HEK293 (cell line): ENCODE results near the gene RRP15.

ENCODE experiments used
- GLI2 ChIP-seq: fragments of 450-650 bp; formaldehyde crosslinking; IDR thresholded peaks from 2 replicates; pipeline ENCODE4; 2017; ENCODE audit warnings: missing biosample characterization, missing genetic modification characterization, low read depth, borderline replicate concordance
- KLF7 ChIP-seq: fragments of 450-650 bp; formaldehyde crosslinking; IDR thresholded peaks from 2 replicates; pipeline ENCODE4 v1.5.1; 2016; ENCODE audit warnings: missing biosample characterization, missing genetic modification characterization, borderline replicate concordance
- KLF9 ChIP-seq: fragments of 450-650 bp; formaldehyde crosslinking; IDR thresholded peaks from 2 replicates; pipeline ENCODE4 v1.5.1; 2016; ENCODE audit warnings: missing biosample characterization, missing genetic modification characterization, low read depth
- PRDM1 ChIP-seq: fragments of 450-650 bp; formaldehyde crosslinking; IDR thresholded peaks from 2 replicates; pipeline ENCODE4; 2016; ENCODE audit warnings: missing biosample characterization, missing genetic modification characterization
- REPIN1 ChIP-seq: fragments of 450-650 bp; formaldehyde crosslinking; IDR thresholded peaks from 2 replicates; pipeline ENCODE4 v1.5.1; 2017; ENCODE audit warnings: missing biosample characterization, missing genetic modification characterization, low read depth
- SALL2 ChIP-seq: fragments of 450-650 bp; formaldehyde crosslinking; IDR thresholded peaks from 2 replicates; pipeline ENCODE4 v1.5.0; 2017; ENCODE audit warnings: missing biosample characterization, mild to moderate bottlenecking, missing genetic modification characterization, borderline replicate concordance
- SP7 ChIP-seq: fragments of 450-650 bp; formaldehyde crosslinking; IDR thresholded peaks from 2 replicates; pipeline ENCODE4 v1.5.1; 2016; ENCODE audit warnings: missing biosample characterization, missing genetic modification characterization
- TRIM28 ChIP-seq: IDR thresholded peaks from 2 replicates; pipeline ENCODE4 v1.6.1; 2011; ENCODE audit warnings: low read length, control low read depth, borderline replicate concordance
- ZBTB48 ChIP-seq: fragments of 450-650 bp; formaldehyde crosslinking; IDR thresholded peaks from 2 replicates; pipeline ENCODE4 v1.5.1; 2016; ENCODE audit warnings: missing biosample characterization, missing genetic modification characterization
- ZFP41 ChIP-seq: fragments of 450-650 bp; formaldehyde crosslinking; IDR thresholded peaks from 2 replicates; pipeline ENCODE4 v1.5.1; 2016; ENCODE audit warnings: missing biosample characterization, missing genetic modification characterization, borderline replicate concordance
- ZNF16 ChIP-seq: fragments of 450-650 bp; formaldehyde crosslinking; IDR thresholded peaks from 2 replicates; pipeline ENCODE4 v1.5.1; 2016; ENCODE audit warnings: low read depth, missing biosample characterization, missing genetic modification characterization
- ZNF174 ChIP-seq: fragments of 450-650 bp; formaldehyde crosslinking; IDR thresholded peaks from 2 replicates; pipeline ENCODE4 v1.5.0; 2017; ENCODE audit warnings: missing biosample characterization, mild to moderate bottlenecking, missing genetic modification characterization
- ZNF184 ChIP-seq: fragments of 450-650 bp; IDR thresholded peaks from 2 replicates; pipeline ENCODE4 v1.5.1; 2018; ENCODE audit warnings: missing biosample characterization, mild to moderate bottlenecking, missing genetic modification characterization
- ZNF2 ChIP-seq: fragments of 450-650 bp; formaldehyde crosslinking; IDR thresholded peaks from 2 replicates; pipeline ENCODE4 v1.5.1; 2016; ENCODE audit warnings: missing biosample characterization, missing genetic modification characterization
- ZNF211 ChIP-seq: fragments of 450-650 bp; formaldehyde crosslinking; IDR thresholded peaks from 2 replicates; pipeline ENCODE4 v1.5.1; 2016; ENCODE audit warnings: low read depth, missing biosample characterization, missing genetic modification characterization
- ZNF221 ChIP-seq: fragments of 450-650 bp; formaldehyde crosslinking; IDR thresholded peaks from 2 replicates; pipeline ENCODE4 v1.5.1; 2017; ENCODE audit warnings: missing biosample characterization, missing genetic modification characterization, borderline replicate concordance
- ZNF223 ChIP-seq: fragments of 450-650 bp; formaldehyde crosslinking; IDR thresholded peaks from 2 replicates; pipeline ENCODE4 v1.5.1; 2016; ENCODE audit warnings: missing biosample characterization, missing genetic modification characterization
- ZNF24 ChIP-seq: fragments of 450-650 bp; formaldehyde crosslinking; IDR thresholded peaks from 2 replicates; pipeline ENCODE4 v1.5.1; 2016; ENCODE audit warnings: missing biosample characterization, missing genetic modification characterization
- ZNF274 ChIP-seq, 2 experiments: fragments of 200-500 bp in 1 of 2; fragments of 450-650 bp in 1 of 2; sonication (Bioruptor generic) in 1 of 2; formaldehyde crosslinking in 1 of 2; IDR thresholded peaks; 2 replicates each; pipeline versions ENCODE4 v1.5.1 to v1.6.1; 2014 to 2016; ENCODE audit warnings: borderline replicate concordance in 1 of 2, inconsistent platforms in 1 of 2, low read length in 1 of 2, missing biosample characterization in 1 of 2, missing genetic modification characterization in 1 of 2
- ZNF324 ChIP-seq: fragments of 450-650 bp; formaldehyde crosslinking; IDR thresholded peaks from 2 replicates; pipeline ENCODE4 v1.5.1; 2016; ENCODE audit warnings: missing biosample characterization, missing genetic modification characterization
- ZNF394 ChIP-seq: fragments of 450-650 bp; formaldehyde crosslinking; IDR thresholded peaks from 2 replicates; pipeline ENCODE4 v1.5.1; 2016; ENCODE audit warnings: missing biosample characterization, missing genetic modification characterization, mild to moderate bottlenecking, moderate library complexity, borderline replicate concordance
- ZNF48 ChIP-seq: fragments of 450-650 bp; formaldehyde crosslinking; IDR thresholded peaks from 2 replicates; pipeline ENCODE4 v1.5.1; 2016; ENCODE audit warnings: missing biosample characterization, missing genetic modification characterization
- ZNF518A ChIP-seq: fragments of 450-650 bp; formaldehyde crosslinking; conservative IDR thresholded peaks from 2 replicates; pipeline ENCODE4 v1.5.1; 2016; ENCODE audit warnings: low read depth, missing biosample characterization, missing genetic modification characterization
- ZNF561 ChIP-seq: fragments of 450-650 bp; IDR thresholded peaks from 2 replicates; pipeline ENCODE4 v1.5.1; 2018; ENCODE audit warnings: missing biosample characterization, missing genetic modification characterization, borderline replicate concordance
- ZNF654 ChIP-seq: fragments of 450-650 bp; formaldehyde crosslinking; IDR thresholded peaks from 2 replicates; pipeline ENCODE4 v1.5.1; 2016; ENCODE audit warnings: low read depth, missing biosample characterization, missing genetic modification characterization
- ZNF670 ChIP-seq: fragments of 450-650 bp; formaldehyde crosslinking; IDR thresholded peaks from 2 replicates; pipeline ENCODE4 v1.5.1; 2016; ENCODE audit warnings: missing biosample characterization, missing genetic modification characterization, low read depth
- ZNF707 ChIP-seq: fragments of 450-650 bp; formaldehyde crosslinking; IDR thresholded peaks from 2 replicates; pipeline ENCODE4 v1.5.1; 2016; ENCODE audit warnings: missing biosample characterization, missing genetic modification characterization
- ZNF768 ChIP-seq: fragments of 450-650 bp; formaldehyde crosslinking; IDR thresholded peaks from 2 replicates; pipeline ENCODE4 v1.5.1; 2018; ENCODE audit warnings: missing biosample characterization, mild to moderate bottlenecking, missing genetic modification characterization
- TF ChIP-seq, protein P1 (sequence below): fragments of 450-650 bp; formaldehyde crosslinking; IDR thresholded peaks from 2 replicates; pipeline ENCODE4 v1.5.1; 2016; ENCODE audit warnings: missing biosample characterization, missing genetic modification characterization
- TF ChIP-seq, protein P2 (sequence below): fragments of 450-650 bp; formaldehyde crosslinking; IDR thresholded peaks from 2 replicates; pipeline ENCODE4 v1.5.1; 2016; ENCODE audit warnings: missing biosample characterization, missing genetic modification characterization

Gene RRP15

DNA sequence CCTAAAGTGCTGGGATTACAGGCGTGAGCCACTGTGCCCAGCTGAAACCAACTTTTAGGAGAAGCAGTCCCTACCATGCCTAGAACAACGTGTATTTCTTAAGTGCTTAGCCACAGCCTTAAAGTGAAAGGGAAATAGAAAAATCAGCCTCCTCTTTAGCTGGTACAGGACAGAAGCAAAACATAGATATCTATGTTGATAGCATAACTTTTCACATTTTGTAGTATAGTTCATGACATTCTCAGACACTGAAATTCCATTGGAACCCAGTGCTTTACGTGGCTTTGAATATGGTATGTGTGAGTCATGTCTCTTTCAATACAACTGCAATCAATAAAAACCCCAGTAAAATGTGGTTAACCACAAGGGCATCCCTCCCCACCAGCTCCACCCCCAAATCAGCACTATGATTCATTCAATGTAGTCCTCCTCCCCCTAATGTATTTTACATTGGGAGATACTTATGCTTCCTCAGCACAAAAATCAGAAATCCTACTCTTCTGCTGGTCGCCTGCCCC, 92.1 kb downstream of the RRP15 start (continued):
- no peak; the same call in 1 of the 2 replicates for TF ChIP-seq ZNF184
- peak; percentile 57 for TF ChIP-seq ZNF394 (tag by site-specific recombination)
- no peak for TF ChIP-seq KLF7 (tag by site-specific recombination)
- peak; percentile 96 for TF ChIP-seq SP7 (tag by site-specific recombination)
- no peak for TF ChIP-seq ZNF48 (tag by site-specific recombination)
- no peak for TF ChIP-seq ZNF16 (tag by site-specific recombination)
- TF ChIP-seq ZNF324 (tag by site-specific recombination) = peak; percentile 66; the same call in 1 of the 2 replicates
- TF ChIP-seq ZBTB48 = 0 out of 2 replicates have a peak, but pooled peaks have one; percentile 59
- TF ChIP-seq, protein P1, sequence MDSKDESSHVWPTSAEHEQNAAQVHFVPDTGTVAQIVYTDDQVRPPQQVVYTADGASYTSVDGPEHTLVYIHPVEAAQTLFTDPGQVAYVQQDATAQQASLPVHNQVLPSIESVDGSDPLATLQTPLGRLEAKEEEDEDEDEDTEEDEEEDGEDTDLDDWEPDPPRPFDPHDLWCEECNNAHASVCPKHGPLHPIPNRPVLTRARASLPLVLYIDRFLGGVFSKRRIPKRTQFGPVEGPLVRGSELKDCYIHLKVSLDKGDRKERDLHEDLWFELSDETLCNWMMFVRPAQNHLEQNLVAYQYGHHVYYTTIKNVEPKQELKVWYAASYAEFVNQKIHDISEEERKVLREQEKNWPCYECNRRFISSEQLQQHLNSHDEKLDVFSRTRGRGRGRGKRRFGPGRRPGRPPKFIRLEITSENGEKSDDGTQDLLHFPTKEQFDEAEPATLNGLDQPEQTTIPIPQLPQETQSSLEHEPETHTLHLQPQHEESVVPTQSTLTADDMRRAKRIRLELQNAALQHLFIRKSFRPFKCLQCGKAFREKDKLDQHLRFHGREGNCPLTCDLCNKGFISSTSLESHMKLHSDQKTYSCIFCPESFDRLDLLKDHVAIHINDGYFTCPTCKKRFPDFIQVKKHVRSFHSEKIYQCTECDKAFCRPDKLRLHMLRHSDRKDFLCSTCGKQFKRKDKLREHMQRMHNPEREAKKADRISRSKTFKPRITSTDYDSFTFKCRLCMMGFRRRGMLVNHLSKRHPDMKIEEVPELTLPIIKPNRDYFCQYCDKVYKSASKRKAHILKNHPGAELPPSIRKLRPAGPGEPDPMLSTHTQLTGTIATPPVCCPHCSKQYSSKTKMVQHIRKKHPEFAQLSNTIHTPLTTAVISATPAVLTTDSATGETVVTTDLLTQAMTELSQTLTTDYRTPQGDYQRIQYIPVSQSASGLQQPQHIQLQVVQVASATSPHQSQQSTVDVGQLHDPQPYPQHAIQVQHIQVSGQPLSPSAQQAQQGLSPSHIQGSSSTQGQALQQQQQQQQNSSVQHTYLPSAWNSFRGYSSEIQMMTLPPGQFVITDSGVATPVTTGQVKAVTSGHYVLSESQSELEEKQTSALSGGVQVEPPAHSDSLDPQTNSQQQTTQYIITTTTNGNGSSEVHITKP = peak; percentile 69
- no peak for TF ChIP-seq ZNF768 (tag by site-specific recombination)
- no peak; the same call in 1 of the 2 replicates for TF ChIP-seq KLF9 (tag by site-specific recombination)
- no peak for TF ChIP-seq SALL2 (tag by site-specific recombination)
- 0 out of 2 replicates have a peak, but pooled peaks have one; percentile 41 for TF ChIP-seq GLI2 (tag by site-specific recombination)
- no peak for TF ChIP-seq PRDM1 (tag by site-specific recombination)
- no peak for TF ChIP-seq ZNF223 (tag by site-specific recombination)
- TF ChIP-seq TRIM28 = no peak
- no peak for TF ChIP-seq ZFP41
- TF ChIP-seq, protein P2, sequence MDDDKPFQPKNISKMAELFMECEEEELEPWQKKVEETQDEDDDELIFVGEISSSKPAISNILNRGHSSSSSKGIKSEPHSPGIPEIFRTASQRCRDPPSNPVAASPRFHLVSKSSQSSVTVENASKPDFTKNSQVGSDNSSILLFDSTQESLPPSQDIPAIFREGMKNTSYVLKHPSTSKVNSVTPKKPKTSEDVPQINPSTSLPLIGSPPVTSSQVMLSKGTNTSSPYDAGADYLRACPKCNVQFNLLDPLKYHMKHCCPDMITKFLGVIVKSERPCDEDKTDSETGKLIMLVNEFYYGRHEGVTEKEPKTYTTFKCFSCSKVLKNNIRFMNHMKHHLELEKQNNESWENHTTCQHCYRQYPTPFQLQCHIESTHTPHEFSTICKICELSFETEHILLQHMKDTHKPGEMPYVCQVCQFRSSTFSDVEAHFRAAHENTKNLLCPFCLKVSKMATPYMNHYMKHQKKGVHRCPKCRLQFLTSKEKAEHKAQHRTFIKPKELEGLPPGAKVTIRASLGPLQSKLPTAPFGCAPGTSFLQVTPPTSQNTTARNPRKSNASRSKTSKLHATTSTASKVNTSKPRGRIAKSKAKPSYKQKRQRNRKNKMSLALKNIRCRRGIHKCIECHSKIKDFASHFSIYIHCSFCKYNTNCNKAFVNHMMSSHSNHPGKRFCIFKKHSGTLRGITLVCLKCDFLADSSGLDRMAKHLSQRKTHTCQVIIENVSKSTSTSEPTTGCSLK (tag by site-specific recombination) = no peak
- no peak for TF ChIP-seq ZNF174 (tag by site-specific recombination)
- TF ChIP-seq REPIN1 (tag by site-specific recombination) = no peak
- TF ChIP-seq ZNF274 (IDR thresholded peaks at IDR 0.05; ENCODE audit: low read length) = no peak
- no peak for TF ChIP-seq ZNF274 (tag by site-specific recombination; IDR thresholded peaks at IDR 0.05; ENCODE audit: borderline replicate concordance)
- TF ChIP-seq ZNF561 (tag by site-specific recombination) = 0 out of 2 replicates have a peak, but pooled peaks have one; percentile 35
- TF ChIP-seq ZNF2 (tag by site-specific recombination) = no peak
- TF ChIP-seq ZNF654 = no peak
- TF ChIP-seq ZNF518A (tag by site-specific recombination) = peak; percentile 47
- TF ChIP-seq ZNF707 (tag by site-specific recombination) = no peak
- no peak for TF ChIP-seq ZNF211 (tag by site-specific recombination)
- no peak for TF ChIP-seq ZNF670
- TF ChIP-seq ZNF221 (tag by site-specific recombination) = no peak
- peak; percentile 74; the same call in 1 of the 2 replicates for TF ChIP-seq ZNF24 (tag by site-specific recombination)
